ENCODE measurements around the gene SPPL2A. TPM values are rescaled to one million over a fixed set of nuclear protein-coding genes. Genes with fewer than 3 reads are reported as not detected.

The SPPL2A gene
- total RNA-seq, 1 experiment from 2014 or later: 100 TPM

DNA sequence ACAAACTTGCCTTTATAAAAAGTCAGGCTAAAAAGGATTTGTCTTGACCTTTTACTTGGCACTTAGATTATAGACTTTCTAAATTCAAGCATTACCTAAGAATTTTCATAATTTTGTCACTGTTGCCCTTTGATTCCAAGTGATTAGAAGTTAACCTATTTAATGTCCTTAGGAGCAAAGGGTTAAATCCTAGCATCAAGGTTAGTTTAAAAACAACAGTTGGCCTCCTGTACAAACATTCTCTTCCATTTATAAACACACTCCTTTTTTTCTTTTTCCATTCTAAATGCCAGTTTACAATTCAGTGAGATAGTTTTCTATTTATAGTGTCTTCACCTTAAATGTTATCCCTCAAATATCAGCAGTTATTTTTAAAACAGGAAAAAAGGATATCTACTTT, 18.4 kb upstream of the SPPL2A start:
- intact Hi-C loops (cut with micrococcal nuclease; ENCODE audit: unreplicated experiment): no loop called here
- Histone ChIP-seq H3K36me3 (ENCODE audit: insufficient read depth, low read length, poor library complexity, severe bottlenecking) (no peaks in the 10 kb centered on the region), H3K4me3 (ENCODE audit: low read depth, low read length, poor library complexity, severe bottlenecking) (no peak overlapping the region), H3K27me3 (replicated peaks; ENCODE audit: insufficient read depth, low read depth, low read length, poor library complexity) (no peaks in the 10 kb centered on the region), H3K9me3 (ENCODE audit: low read depth, low read length, poor library complexity, severe bottlenecking) (no peaks in the 10 kb centered on the region), H3K27ac (ENCODE audit: low read depth, low read length, poor library complexity, severe bottlenecking) (no peak overlapping the region), H3K4me1 (ENCODE audit: insufficient read depth, low read length, poor library complexity, severe bottlenecking) (no peaks in the 10 kb centered on the region)
- POLR2A ChIA-PET (ENCODE audit: low non-redundant PET): no interaction called here
- CTCF ChIA-PET: no interaction called here
- no peak for DNase-seq (ENCODE audit: low spot score)
- BruUV-seq (replicated peaks): no TSS peak
- no peak for TF ChIP-seq EZH2 (IDR thresholded peaks at IDR 0.05; ENCODE audit: borderline replicate concordance, low read depth, low read length, poor library complexity, severe bottlenecking)
- TF ChIP-seq, protein P1, sequence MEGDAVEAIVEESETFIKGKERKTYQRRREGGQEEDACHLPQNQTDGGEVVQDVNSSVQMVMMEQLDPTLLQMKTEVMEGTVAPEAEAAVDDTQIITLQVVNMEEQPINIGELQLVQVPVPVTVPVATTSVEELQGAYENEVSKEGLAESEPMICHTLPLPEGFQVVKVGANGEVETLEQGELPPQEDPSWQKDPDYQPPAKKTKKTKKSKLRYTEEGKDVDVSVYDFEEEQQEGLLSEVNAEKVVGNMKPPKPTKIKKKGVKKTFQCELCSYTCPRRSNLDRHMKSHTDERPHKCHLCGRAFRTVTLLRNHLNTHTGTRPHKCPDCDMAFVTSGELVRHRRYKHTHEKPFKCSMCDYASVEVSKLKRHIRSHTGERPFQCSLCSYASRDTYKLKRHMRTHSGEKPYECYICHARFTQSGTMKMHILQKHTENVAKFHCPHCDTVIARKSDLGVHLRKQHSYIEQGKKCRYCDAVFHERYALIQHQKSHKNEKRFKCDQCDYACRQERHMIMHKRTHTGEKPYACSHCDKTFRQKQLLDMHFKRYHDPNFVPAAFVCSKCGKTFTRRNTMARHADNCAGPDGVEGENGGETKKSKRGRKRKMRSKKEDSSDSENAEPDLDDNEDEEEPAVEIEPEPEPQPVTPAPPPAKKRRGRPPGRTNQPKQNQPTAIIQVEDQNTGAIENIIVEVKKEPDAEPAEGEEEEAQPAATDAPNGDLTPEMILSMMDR (conservative IDR thresholded peaks at IDR 0.05; ENCODE audit: low read depth, low read length): no peak

DNA sequence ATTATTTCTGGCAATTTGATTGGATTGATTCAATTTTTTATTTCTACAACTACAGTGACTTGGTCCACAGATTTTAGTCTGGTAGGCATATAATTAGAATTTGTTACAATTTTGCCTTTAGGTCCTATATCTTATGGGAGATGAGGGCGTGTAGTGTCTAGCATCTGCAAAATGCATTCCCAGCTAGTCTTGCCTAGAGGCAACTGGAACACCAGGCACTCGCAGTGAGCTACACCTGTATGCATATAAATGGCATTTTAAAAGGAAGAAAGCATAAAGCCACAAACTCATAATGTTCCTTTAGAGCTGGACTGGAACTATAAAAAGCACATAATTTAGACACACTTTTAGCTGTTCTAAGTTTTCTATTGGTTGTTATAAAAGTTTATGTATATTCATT, 17.9 kb upstream of the SPPL2A start:
- Histone ChIP-seq H3K9me3 (ENCODE audit: low read depth, low read length, poor library complexity, severe bottlenecking) (no peaks in the 10 kb centered on the region), H3K27me3 (replicated peaks; ENCODE audit: insufficient read depth, low read depth, low read length, poor library complexity) (no peaks in the 10 kb centered on the region), H3K36me3 (ENCODE audit: insufficient read depth, low read length, poor library complexity, severe bottlenecking) (no peaks in the 10 kb centered on the region), H3K27ac (ENCODE audit: low read depth, low read length, poor library complexity, severe bottlenecking) (no peak overlapping the region), H3K4me1 (ENCODE audit: insufficient read depth, low read length, poor library complexity, severe bottlenecking) (no peaks in the 10 kb centered on the region), H3K4me3 (ENCODE audit: low read depth, low read length, poor library complexity, severe bottlenecking) (no peak overlapping the region)
- BruUV-seq (replicated peaks): no TSS peak
- POLR2A ChIA-PET (ENCODE audit: low non-redundant PET): no interaction called here
- no peak for DNase-seq (ENCODE audit: low spot score)
- intact Hi-C loops (cut with micrococcal nuclease; ENCODE audit: unreplicated experiment): no loop called here
- no peak for TF ChIP-seq EZH2 (IDR thresholded peaks at IDR 0.05; ENCODE audit: borderline replicate concordance, low read depth, low read length, poor library complexity, severe bottlenecking)
- TF ChIP-seq, protein P1 (conservative IDR thresholded peaks at IDR 0.05; ENCODE audit: low read depth, low read length): no peak
- CTCF ChIA-PET: no interaction called here

- no peak for DNase-seq (ENCODE audit: low spot score)
- no peak overlapping the region for H3K27ac ChIP-seq (ENCODE audit: low read depth, low read length, poor library complexity, severe bottlenecking)
- BruUV-seq (replicated peaks): no TSS peak
- H3K9me3 ChIP-seq (ENCODE audit: low read depth, low read length, poor library complexity, severe bottlenecking): no peaks in the 10 kb centered on the region
- no peaks in the 10 kb centered on the region for H3K36me3 ChIP-seq (ENCODE audit: insufficient read depth, low read length, poor library complexity, severe bottlenecking)
- intact Hi-C loops (cut with micrococcal nuclease; ENCODE audit: unreplicated experiment): no loop called here
- H3K27me3 ChIP-seq (replicated peaks; ENCODE audit: insufficient read depth, low read depth, low read length, poor library complexity): no peaks in the 10 kb centered on the region
- no peak for TF ChIP-seq EZH2 (IDR thresholded peaks at IDR 0.05; ENCODE audit: borderline replicate concordance, low read depth, low read length, poor library complexity, severe bottlenecking)
- TF ChIP-seq, protein P1 (conservative IDR thresholded peaks at IDR 0.05; ENCODE audit: low read depth, low read length): no peak
- H3K4me3 ChIP-seq (ENCODE audit: low read depth, low read length, poor library complexity, severe bottlenecking): no peak overlapping the region
- H3K4me1 ChIP-seq (ENCODE audit: insufficient read depth, low read length, poor library complexity, severe bottlenecking): no peaks in the 10 kb centered on the region
- ChIA-PET POLR2A (ENCODE audit: low non-redundant PET) (no interaction called here), CTCF (no interaction called here)
These were observed 12.6 kb upstream of the SPPL2A start for GRCh38 chr15:50778086-50778485.

Measured in A673 (cell line).